HG02571 (cell line): Measurements from ENCODE around the gene PON3.
"Not testable (repeated sequence)": the region's sequence is repeated elsewhere in the genome, so short reads cannot be mapped to it uniquely, and the experiment has no call there.

Experiments used
- ATAC-seq: cut with Tn5 transposase; IDR thresholded peaks from one replicate; pipeline ENCODE4 v1.9.1; 2021; ENCODE audit warnings: mild to moderate bottlenecking, moderate library complexity; ENCODE audit not compliant: unreplicated experiment

Gene PON3

GRCh38 chr7:95412075-95412474 is 15.9 kb upstream of the PON3 start:
- no peak for ATAC-seq

- no peak for ATAC-seq
These were observed 15.5 kb upstream of the PON3 start for GRCh38 chr7:95411666-95412065.

- ATAC-seq: no peak
These were observed 14.9 kb upstream of the PON3 start for GRCh38 chr7:95411036-95411435.

- no peak for ATAC-seq
These were observed 11.6 kb upstream of the PON3 start for GRCh38 chr7:95407751-95408150.

GRCh38 chr7:95405800-95406199 is 9.6 kb upstream of the PON3 start:
- no peak for ATAC-seq

GRCh38 chr7:95405208-95405607 is 9.0 kb upstream of the PON3 start:
- ATAC-seq: no peak

- ATAC-seq: no peak
These were observed 8.2 kb upstream of the PON3 start for GRCh38 chr7:95404316-95404865.

GRCh38 chr7:95398155-95398940 is 2.2 kb upstream of the PON3 start:
- no peak for ATAC-seq

- no peak for ATAC-seq
These were observed 1.2 kb upstream of the PON3 start for GRCh38 chr7:95397381-95397780.

- no peak for ATAC-seq
These were observed 430 bp downstream of the PON3 start for GRCh38 chr7:95395755-95396135.

- no peak for ATAC-seq
These were observed 1.8 kb downstream of the PON3 start for GRCh38 chr7:95394370-95394769.

GRCh38 chr7:95391761-95392160 is 4.4 kb downstream of the PON3 start:
- no peak for ATAC-seq

GRCh38 chr7:95389516-95389915 is 6.7 kb downstream of the PON3 start:
- ATAC-seq: no peak

- ATAC-seq: not testable (repeated sequence)
These were observed 16.7 kb downstream of the PON3 start for GRCh38 chr7:95379457-95379856.

- no peak for ATAC-seq
These were observed 19.4 kb downstream of the PON3 start for GRCh38 chr7:95376632-95377400.

GRCh38 chr7:95375591-95376257 is 20.5 kb downstream of the PON3 start:
- ATAC-seq: no peak

- ATAC-seq: no peak
These were observed 22.9 kb downstream of the PON3 start for GRCh38 chr7:95373323-95373722.

- ATAC-seq: no peak
These were observed 27.9 kb downstream of the PON3 start for GRCh38 chr7:95368235-95368634.

- ATAC-seq: no peak
These were observed 28.6 kb downstream of the PON3 start for GRCh38 chr7:95367606-95368005.

GRCh38 chr7:95365151-95365550 is 31.0 kb downstream of the PON3 start:
- no peak for ATAC-seq

- no peak for ATAC-seq
These were observed 38.6 kb downstream of the PON3 start for GRCh38 chr7:95357623-95358022.
